Right atrium auricular region (tissue), 2 donors: ENCODE results near the gene PLPP6. TPM values are rescaled to one million over a fixed set of nuclear protein-coding genes. Genes with fewer than 3 reads are reported as not detected.
"Not testable (repeated sequence)": the region's sequence is repeated elsewhere in the genome, so short reads cannot be mapped to it uniquely, and the experiment has no call there.

Experiments used
- DNase-seq: peaks from one replicate; pipeline ENCODE4 v3.0.0-alpha.2; 2019; ENCODE audit warnings: low spot score
- H3K27ac ChIP-seq, 2 donors: fragments of 200-600 bp; sonication (generic); 1 replicate in 1 of 2; 2 replicates in 1 of 2; pipeline ENCODE4 v1.5.1; 2016 to 2019
- H3K27me3 ChIP-seq, 2 donors: fragments of 200-600 bp; sonication (generic); one replicate each; pipeline versions ENCODE4 v1.5.1 to v1.6.0; 2017 to 2019
- H3K36me3 ChIP-seq: fragments of 200-600 bp; sonication (generic); one replicate; pipeline ENCODE4 v1.5.1; 2016
- H3K4me1 ChIP-seq, 2 donors: fragments of 200-600 bp; sonication (generic); one replicate each; pipeline versions ENCODE4 v1.5.1 to v1.6.0; 2017 to 2019
- H3K4me3 ChIP-seq, 2 donors: fragments of 200-600 bp; sonication (generic); 1 replicate in 1 of 2; 2 replicates in 1 of 2; pipeline ENCODE4 v1.5.1; 2017 to 2019; ENCODE audit warnings: mild to moderate bottlenecking in 1 of 2, moderate library complexity in 1 of 2
- H3K9me3 ChIP-seq, 2 donors: fragments of 200-600 bp; sonication (generic); one replicate each; pipeline ENCODE4 v1.5.1; 2019
- CTCF ChIP-seq, 2 donors: fragments of 200-600 bp; sonication (generic); IDR thresholded peaks; one replicate each; pipeline ENCODE4 v1.5.1; 2019; ENCODE audit warnings: antibody characterized with exemption in 2 of 2
- total RNA-seq, 2 donors: library from RNA; depleted of rRNA; stranded (reverse); fragments of >200 nt; gene quantifications; one replicate each; pipeline ENCODE4 v1.1.0, GENCODE V29; 2016

Gene PLPP6
- total RNA-seq, 2 donors from 2014 or later = 3.9 to 4.1 TPM

DNA sequence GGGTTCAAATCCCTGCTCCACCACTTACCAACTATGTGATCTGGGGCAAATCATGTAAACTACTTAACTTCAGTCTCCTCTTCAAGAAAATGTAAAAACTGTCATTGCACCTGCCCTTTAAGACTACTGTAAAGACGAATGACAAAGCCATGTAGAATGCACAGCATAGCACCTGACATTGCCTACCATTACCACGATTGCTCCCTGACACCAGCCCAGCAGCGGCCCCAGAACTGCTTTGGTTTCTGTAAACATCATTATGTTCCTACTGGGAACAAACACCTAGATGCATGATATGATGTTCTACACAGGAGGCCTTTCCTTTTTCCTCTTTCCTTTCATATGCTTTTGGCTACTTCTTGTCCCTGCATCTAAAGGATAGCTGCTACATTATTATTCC is 23.1 kb upstream of the PLPP6 start:
- no peak overlapping the region for H3K4me3 ChIP-seq
- no peak for TF ChIP-seq CTCF (IDR thresholded peaks at IDR 0.05)
- no peaks in the 10 kb centered on the region for H3K4me1 ChIP-seq
- H3K36me3 ChIP-seq = no peaks in the 10 kb centered on the region
- H3K27me3 ChIP-seq = no peaks in the 10 kb centered on the region
- H3K9me3 ChIP-seq = no peaks in the 10 kb centered on the region
- H3K27ac ChIP-seq = no peak overlapping the region
- DNase-seq = no peak

- H3K4me3 ChIP-seq = no peak overlapping the region
- no peaks in the 10 kb centered on the region for H3K9me3 ChIP-seq
- no peaks in the 10 kb centered on the region for H3K4me1 ChIP-seq
- no peak overlapping the region for H3K27ac ChIP-seq
- no peak for DNase-seq
- H3K36me3 ChIP-seq = no peaks in the 10 kb centered on the region
- H3K27me3 ChIP-seq = no peaks in the 10 kb centered on the region
- no peak for TF ChIP-seq CTCF (IDR thresholded peaks at IDR 0.05)
Measured at GRCh38 chr9:4639420-4639819, 22.7 kb upstream of the PLPP6 start.

- H3K4me3 ChIP-seq = no peak overlapping the region
- TF ChIP-seq CTCF (IDR thresholded peaks at IDR 0.05) = peak in 1 of 2 donors; percentile 64
- no peaks in the 10 kb centered on the region for H3K9me3 ChIP-seq
- DNase-seq = no peak
- no peaks in the 10 kb centered on the region for H3K4me1 ChIP-seq
- no peaks in the 10 kb centered on the region for H3K27me3 ChIP-seq
- H3K36me3 ChIP-seq = no peaks in the 10 kb centered on the region
- H3K27ac ChIP-seq = no peak overlapping the region
Measured at GRCh38 chr9:4640027-4640426, 22.1 kb upstream of the PLPP6 start.

- no peaks in the 10 kb centered on the region for H3K9me3 ChIP-seq
- no peak for DNase-seq
- no peak for TF ChIP-seq CTCF (IDR thresholded peaks at IDR 0.05)
Measured at GRCh38 chr9:4642351-4642750, 19.7 kb upstream of the PLPP6 start.

GRCh38 chr9:4654084-4654483 is 8.0 kb upstream of the PLPP6 start:
- Histone ChIP-seq H3K27ac (no peak overlapping the region), H3K4me1 (no peaks in the 10 kb centered on the region), H3K36me3 (no peaks in the 10 kb centered on the region), H3K9me3 (no peaks in the 10 kb centered on the region), H3K27me3 (no peaks in the 10 kb centered on the region), H3K4me3 (no peak overlapping the region)
- DNase-seq = no peak
- no peak for TF ChIP-seq CTCF (IDR thresholded peaks at IDR 0.05)

More at GRCh38 chr9:4642351-4642750, 19.7 kb upstream of the PLPP6 start:
- H3K4me1 ChIP-seq = no peaks in the 10 kb centered on the region
- no peaks in the 10 kb centered on the region for H3K36me3 ChIP-seq
- no peak overlapping the region for H3K27ac ChIP-seq
- no peaks in the 10 kb centered on the region for H3K27me3 ChIP-seq
- H3K4me3 ChIP-seq = no peak overlapping the region

GRCh38 chr9:4654538-4654937 is 7.6 kb upstream of the PLPP6 start:
- no peak overlapping the region for H3K4me3 ChIP-seq
- H3K36me3 ChIP-seq = no peaks in the 10 kb centered on the region
- no peaks in the 10 kb centered on the region for H3K27me3 ChIP-seq
- no peak overlapping the region for H3K27ac ChIP-seq
- no peak for DNase-seq
- no peaks in the 10 kb centered on the region for H3K4me1 ChIP-seq
- H3K9me3 ChIP-seq = no peaks in the 10 kb centered on the region
- no peak for TF ChIP-seq CTCF (IDR thresholded peaks at IDR 0.05)

GRCh38 chr9:4656196-4656595 is 5.9 kb upstream of the PLPP6 start:
- not testable (repeated sequence) for H3K4me1 ChIP-seq, DNase-seq, H3K27ac ChIP-seq, H3K36me3 ChIP-seq, H3K27me3 ChIP-seq, H3K4me3 ChIP-seq, H3K9me3 ChIP-seq
